ENCODE data around the gene TRIM27. TPM values are rescaled to one million over a fixed set of nuclear protein-coding genes. Genes with fewer than 3 reads are reported as not detected.

The TRIM27 gene
- polyA plus RNA-seq, 1 donor from 2014 or later, result 79.7 TPM

- H3K36me3 ChIP-seq (ENCODE audit: insufficient read depth, low read length), result no peaks in the 10 kb centered on the region
- H3F3A ChIP-seq (ENCODE audit: insufficient read depth, low read length, poor library complexity, severe bottlenecking), result no peaks in the 10 kb centered on the region
- no peak overlapping the region for H3K4me3 ChIP-seq (ENCODE audit: low read length)
- H3K9ac ChIP-seq (ENCODE audit: low read length), result no peak overlapping the region
- no peak overlapping the region for H3K27ac ChIP-seq (ENCODE audit: low read length)
- H3K79me2 ChIP-seq (replicated peaks; ENCODE audit: insufficient read depth, low read length), result no peaks in the 10 kb centered on the region
- no peak for TF ChIP-seq EP300 (conservative IDR thresholded peaks at IDR 0.05; ENCODE audit: poor library complexity, severe bottlenecking)
- no peak for TF ChIP-seq REST (IDR thresholded peaks at IDR 0.05; ENCODE audit: borderline replicate concordance)
- no peak for TF ChIP-seq TAF1 (IDR thresholded peaks at IDR 0.05; ENCODE audit: low read depth)
- no peak for TF ChIP-seq CTCF (IDR thresholded peaks at IDR 0.05; ENCODE audit: poor library complexity, severe bottlenecking)
- no peak for TF ChIP-seq MXI1 (conservative IDR thresholded peaks at IDR 0.05; ENCODE audit: poor library complexity, severe bottlenecking)
- no peak for TF ChIP-seq SMC3 (conservative IDR thresholded peaks at IDR 0.05; ENCODE audit: poor library complexity)
- no peak for TF ChIP-seq POLR2AphosphoS5 (IDR thresholded peaks at IDR 0.05)
- H4K20me1 ChIP-seq (ENCODE audit: insufficient read depth), result no peaks in the 10 kb centered on the region
- H3K4me2 ChIP-seq (ENCODE audit: low read length), result no peak overlapping the region
- no peaks in the 10 kb centered on the region for H3K27me3 ChIP-seq (ENCODE audit: insufficient read depth, low read depth, low read length)
- no peaks in the 10 kb centered on the region for H3K9me2 ChIP-seq (ENCODE audit: insufficient read depth, low read length)
- H3K9me3 ChIP-seq (ENCODE audit: low read length), result no peaks in the 10 kb centered on the region
- H2AFZ ChIP-seq (ENCODE audit: low read depth, low read length), result no peak overlapping the region
Observed at GRCh38 chr6:28886079-28886439, 37.7 kb downstream of the TRIM27 start.

- Histone ChIP-seq H3K27me3 (ENCODE audit: insufficient read depth, low read depth, low read length) (no peaks in the 10 kb centered on the region), H3K36me3 (ENCODE audit: insufficient read depth, low read length) (no peaks in the 10 kb centered on the region), H2AFZ (ENCODE audit: low read depth, low read length) (no peak overlapping the region), H3K4me3 (ENCODE audit: low read length) (no peak overlapping the region), H3K4me2 (ENCODE audit: low read length) (no peak overlapping the region), H3K27ac (ENCODE audit: low read length) (no peak overlapping the region), H3F3A (ENCODE audit: insufficient read depth, low read length, poor library complexity, severe bottlenecking) (no peaks in the 10 kb centered on the region), H4K20me1 (ENCODE audit: insufficient read depth) (no peaks in the 10 kb centered on the region), H3K9ac (ENCODE audit: low read length) (no peak overlapping the region), H3K9me3 (ENCODE audit: low read length) (no peaks in the 10 kb centered on the region), H3K79me2 (replicated peaks; ENCODE audit: insufficient read depth, low read length) (no peaks in the 10 kb centered on the region), H3K9me2 (ENCODE audit: insufficient read depth, low read length) (no peaks in the 10 kb centered on the region)
- TF ChIP-seq MXI1 (conservative IDR thresholded peaks at IDR 0.05; ENCODE audit: poor library complexity, severe bottlenecking) (no peak), POLR2AphosphoS5 (IDR thresholded peaks at IDR 0.05) (no peak), EZH2 (IDR thresholded peaks at IDR 0.05; ENCODE audit: borderline replicate concordance, insufficient read depth, low read length, poor library complexity, severe bottlenecking) (no peak), SMC3 (conservative IDR thresholded peaks at IDR 0.05; ENCODE audit: poor library complexity) (no peak), RAD21 (conservative IDR thresholded peaks at IDR 0.05) (no peak), TAF1 (IDR thresholded peaks at IDR 0.05; ENCODE audit: low read depth) (no peak), CTCF (IDR thresholded peaks at IDR 0.05; ENCODE audit: poor library complexity, severe bottlenecking) (no peak), EP300 (conservative IDR thresholded peaks at IDR 0.05; ENCODE audit: poor library complexity, severe bottlenecking) (no peak), REST (IDR thresholded peaks at IDR 0.05; ENCODE audit: borderline replicate concordance) (no peak)
Observed at GRCh38 chr6:28884423-28885131, 39.2 kb downstream of the TRIM27 start.
